ENCODE data around the gene RAB33B.

The RAB33B gene

GRCh38 chr4:139451997-139452396 lies 1.9 kb upstream of the RAB33B start:
- Histone ChIP-seq H3K27ac (ENCODE audit: low read length) (no peak overlapping the region), H3K9ac (ENCODE audit: low read length) (peak overlapping the region; percentile 74; the same call in 1 of the 2 replicates), H3K4me3 (ENCODE audit: low read length) (peak overlapping the region; percentile 80), H3K27me3 (ENCODE audit: low read depth, low read length) (no peaks in the 10 kb centered on the region), H3K79me2 (ENCODE audit: low read length) (peaks cover 10% of the 10 kb centered on the region), H3K36me3 (replicated peaks; ENCODE audit: low read depth, low read length) (no peaks in the 10 kb centered on the region), H4K20me1 (ENCODE audit: insufficient read depth, low read length) (no peaks in the 10 kb centered on the region), H3K4me2 (ENCODE audit: low read length) (peak overlapping the region; percentile 78), H3K9me3 (ENCODE audit: insufficient read depth, low read length) (no peaks in the 10 kb centered on the region), H3K4me1 (ENCODE audit: low read length) (peaks cover 33% of the 10 kb centered on the region), H2AFZ (ENCODE audit: low read depth, low read length) (no peak overlapping the region)
- TF ChIP-seq, protein P1, sequence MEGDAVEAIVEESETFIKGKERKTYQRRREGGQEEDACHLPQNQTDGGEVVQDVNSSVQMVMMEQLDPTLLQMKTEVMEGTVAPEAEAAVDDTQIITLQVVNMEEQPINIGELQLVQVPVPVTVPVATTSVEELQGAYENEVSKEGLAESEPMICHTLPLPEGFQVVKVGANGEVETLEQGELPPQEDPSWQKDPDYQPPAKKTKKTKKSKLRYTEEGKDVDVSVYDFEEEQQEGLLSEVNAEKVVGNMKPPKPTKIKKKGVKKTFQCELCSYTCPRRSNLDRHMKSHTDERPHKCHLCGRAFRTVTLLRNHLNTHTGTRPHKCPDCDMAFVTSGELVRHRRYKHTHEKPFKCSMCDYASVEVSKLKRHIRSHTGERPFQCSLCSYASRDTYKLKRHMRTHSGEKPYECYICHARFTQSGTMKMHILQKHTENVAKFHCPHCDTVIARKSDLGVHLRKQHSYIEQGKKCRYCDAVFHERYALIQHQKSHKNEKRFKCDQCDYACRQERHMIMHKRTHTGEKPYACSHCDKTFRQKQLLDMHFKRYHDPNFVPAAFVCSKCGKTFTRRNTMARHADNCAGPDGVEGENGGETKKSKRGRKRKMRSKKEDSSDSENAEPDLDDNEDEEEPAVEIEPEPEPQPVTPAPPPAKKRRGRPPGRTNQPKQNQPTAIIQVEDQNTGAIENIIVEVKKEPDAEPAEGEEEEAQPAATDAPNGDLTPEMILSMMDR (IDR thresholded peaks at IDR 0.05; ENCODE audit: low read depth, low read length), result no peak
- no peak for TF ChIP-seq EZH2phosphoT487 (IDR thresholded peaks at IDR 0.05; ENCODE audit: low read depth)

- Histone ChIP-seq H3K36me3 (replicated peaks; ENCODE audit: low read depth, low read length) (no peaks in the 10 kb centered on the region), H3K9ac (ENCODE audit: low read length) (peak overlapping the region; percentile 74), H3K4me2 (ENCODE audit: low read length) (peak overlapping the region; percentile 78), H3K4me3 (ENCODE audit: low read length) (peak overlapping the region; percentile 80), H3K9me3 (ENCODE audit: insufficient read depth, low read length) (no peaks in the 10 kb centered on the region), H2AFZ (ENCODE audit: low read depth, low read length) (peak overlapping the region; percentile 83), H3K27me3 (ENCODE audit: low read depth, low read length) (no peaks in the 10 kb centered on the region), H3K27ac (ENCODE audit: low read length) (peak overlapping the region; percentile 81), H3K79me2 (ENCODE audit: low read length) (peaks cover 10% of the 10 kb centered on the region), H4K20me1 (ENCODE audit: insufficient read depth, low read length) (no peaks in the 10 kb centered on the region), H3K4me1 (ENCODE audit: low read length) (peaks cover 33% of the 10 kb centered on the region)
- TF ChIP-seq, protein P1 (IDR thresholded peaks at IDR 0.05; ENCODE audit: low read depth, low read length), result peak; percentile 62
- TF ChIP-seq EZH2phosphoT487 (IDR thresholded peaks at IDR 0.05; ENCODE audit: low read depth), result no peak
Measured at GRCh38 chr4:139453041-139453370, 915 bp upstream of the RAB33B start.

- Histone ChIP-seq H2AFZ (ENCODE audit: low read depth, low read length) (peak overlapping the region; percentile 83), H3K27ac (ENCODE audit: low read length) (peak overlapping the region; percentile 81), H3K4me1 (ENCODE audit: low read length) (peaks cover 33% of the 10 kb centered on the region), H3K9me3 (ENCODE audit: insufficient read depth, low read length) (no peaks in the 10 kb centered on the region), H4K20me1 (ENCODE audit: insufficient read depth, low read length) (no peaks in the 10 kb centered on the region), H3K4me3 (ENCODE audit: low read length) (peak overlapping the region; percentile 80), H3K27me3 (ENCODE audit: low read depth, low read length) (no peaks in the 10 kb centered on the region), H3K9ac (ENCODE audit: low read length) (peak overlapping the region; percentile 74), H3K79me2 (ENCODE audit: low read length) (peaks cover 14% of the 10 kb centered on the region), H3K36me3 (replicated peaks; ENCODE audit: low read depth, low read length) (no peaks in the 10 kb centered on the region), H3K4me2 (ENCODE audit: low read length) (peak overlapping the region; percentile 87)
- no peak for TF ChIP-seq EZH2phosphoT487 (IDR thresholded peaks at IDR 0.05; ENCODE audit: low read depth)
- TF ChIP-seq, protein P1 (IDR thresholded peaks at IDR 0.05; ENCODE audit: low read depth, low read length), result peak; percentile 37; the same call in 1 of the 2 replicates
Measured at GRCh38 chr4:139453371-139454110, 380 bp upstream of the RAB33B start.

DNA sequence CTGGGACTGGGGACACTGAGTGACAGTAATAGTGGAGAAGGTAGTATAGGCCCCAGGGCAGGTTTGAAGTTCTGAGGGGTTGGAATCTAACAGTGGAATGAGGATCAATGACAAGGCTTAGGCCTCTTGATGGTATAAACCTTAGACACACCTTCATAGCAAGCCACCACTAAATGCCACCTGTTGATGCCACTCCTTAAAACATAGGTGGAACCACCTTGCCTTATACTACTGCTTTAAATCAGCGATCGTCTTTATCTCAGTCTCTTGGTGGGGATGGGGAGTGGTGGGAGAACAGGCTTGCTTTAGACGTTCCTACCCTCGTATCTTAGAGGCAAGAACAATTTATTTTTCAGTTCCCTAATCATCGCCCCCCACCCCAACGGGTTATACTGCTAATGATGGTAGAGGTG lies 1.2 kb downstream of the RAB33B start:
- peaks cover 33% of the 10 kb centered on the region for H3K4me1 ChIP-seq (ENCODE audit: low read length)
- peak overlapping the region; percentile 80 for H3K4me3 ChIP-seq (ENCODE audit: low read length)
- H3K27me3 ChIP-seq (ENCODE audit: low read depth, low read length), result no peaks in the 10 kb centered on the region
- no peak overlapping the region for H2AFZ ChIP-seq (ENCODE audit: low read depth, low read length)
- peak overlapping the region; percentile 87 for H3K4me2 ChIP-seq (ENCODE audit: low read length)
- peaks cover 15% of the 10 kb centered on the region for H3K79me2 ChIP-seq (ENCODE audit: low read length)
- H3K27ac ChIP-seq (ENCODE audit: low read length), result no peak overlapping the region
- H3K9me3 ChIP-seq (ENCODE audit: insufficient read depth, low read length), result no peaks in the 10 kb centered on the region
- H4K20me1 ChIP-seq (ENCODE audit: insufficient read depth, low read length), result no peaks in the 10 kb centered on the region
- H3K36me3 ChIP-seq (replicated peaks; ENCODE audit: low read depth, low read length), result no peaks in the 10 kb centered on the region
- H3K9ac ChIP-seq (ENCODE audit: low read length), result peak overlapping the region; percentile 74
- no peak for TF ChIP-seq EZH2phosphoT487 (IDR thresholded peaks at IDR 0.05; ENCODE audit: low read depth)
- TF ChIP-seq, protein P1 (IDR thresholded peaks at IDR 0.05; ENCODE audit: low read depth, low read length), result no peak

Data from OCI-LY3 (cell line).